Liver (tissue), 9 donors: ENCODE results near the gene SH2B3. TPM values are rescaled to one million over a fixed set of nuclear protein-coding genes. Genes with fewer than 3 reads are reported as not detected.
"Not testable (repeated sequence)": the region's sequence is repeated elsewhere in the genome, so short reads cannot be mapped to it uniquely, and the experiment has no call there.

Source experiments
- DNase-seq: peaks from one replicate; pipeline ENCODE4 v3.0.0-alpha.2; 2017; ENCODE audit warnings: low spot score
- H3K27ac ChIP-seq, 2 donors: one replicate each; pipeline ENCODE4 v1.7.0; 2013; ENCODE audit warnings: inconsistent platforms in 2 of 2, low read length in 2 of 2, control low read depth in 1 of 2, low read depth in 1 of 2, mild to moderate bottlenecking in 1 of 2
- H3K27me3 ChIP-seq, 4 donors: one replicate each; pipeline versions ENCODE4 v1.6.1 to v1.7.0; 2013; ENCODE audit warnings: low read length in 3 of 4, inconsistent platforms in 1 of 4, mild to moderate bottlenecking in 1 of 4, moderate library complexity in 1 of 4; ENCODE audit not compliant: control insufficient read depth in 4 of 4, insufficient read depth in 4 of 4
- H3K36me3 ChIP-seq, 4 donors: one replicate each; pipeline versions ENCODE4 v1.6.1 to v1.7.0; 2013; ENCODE audit warnings: low read length in 3 of 4, mild to moderate bottlenecking in 3 of 4, low read depth in 1 of 4, moderate library complexity in 1 of 4; ENCODE audit not compliant: control insufficient read depth in 4 of 4, insufficient read depth in 3 of 4
- H3K4me1 ChIP-seq, 4 donors: one replicate each; pipeline versions ENCODE4 v1.6.1 to v1.7.0; 2013; ENCODE audit warnings: low read length in 3 of 4, mild to moderate bottlenecking in 3 of 4, moderate library complexity in 1 of 4; ENCODE audit not compliant: control insufficient read depth in 4 of 4, insufficient read depth in 4 of 4
- H3K4me3 ChIP-seq, 3 donors: one replicate each; pipeline versions ENCODE4 v1.6.1 to v1.7.0; 2013; ENCODE audit warnings: low read length in 3 of 3, control low read depth in 1 of 3, low read depth in 1 of 3, mild to moderate bottlenecking in 1 of 3
- H3K9ac ChIP-seq, 2 donors: one replicate each; pipeline ENCODE4 v1.7.0; 2013; ENCODE audit warnings: low read length in 2 of 2, mild to moderate bottlenecking in 2 of 2, moderate library complexity in 2 of 2, control low read depth in 1 of 2, low read depth in 1 of 2
- H3K9me3 ChIP-seq, 4 donors: one replicate each; pipeline versions ENCODE4 v1.6.1 to v1.7.0; 2013; ENCODE audit warnings: low read length in 3 of 4; ENCODE audit not compliant: control insufficient read depth in 4 of 4
- NR2F2 ChIP-seq: IDR thresholded peaks from 2 replicates; pipeline ENCODE4 v1.6.1; 2016; ENCODE audit warnings: antibody characterized with exemption
- RAD21 ChIP-seq, 2 donors: IDR thresholded peaks; 2 replicates each; pipeline ENCODE4 v1.6.1; 2016; ENCODE audit warnings: antibody characterized with exemption in 2 of 2, mild to moderate bottlenecking in 2 of 2
- RXRA ChIP-seq, 2 donors: IDR thresholded peaks; 2 replicates each; pipeline ENCODE4 v1.6.1; 2017 to 2018; ENCODE audit warnings: antibody characterized with exemption in 2 of 2, mild to moderate bottlenecking in 1 of 2
- WGBS: extraction: QIAGEN DNeasy Blood & Tissue Kit; methylation state at CpG from one replicate; pipeline ENCODE4 v1.1.7; 2013; 5-methylcytosine and 5-hydroxymethylcytosine counted together
- polyA plus RNA-seq, 2 donors: library from polyadenylated mRNA; stranded (reverse) in 1 of 2; unstranded in 1 of 2; fragments of 200-250 nt in 1 of 2; fragments of >200 nt in 1 of 2; fragmentation: Nextera tagmentation in 1 of 2; extraction: Ambion mirVana in 1 of 2; gene quantifications; one replicate each; pipeline versions ENCODE4 v1.2.1 to v1.2.3, GENCODE V29; 2013 to 2015
- total RNA-seq, 2 donors: library from RNA; depleted of rRNA; stranded (reverse); fragments of >200 nt; gene quantifications; one replicate each; pipeline ENCODE4 v1.2.3, GENCODE V29; 2014
- TF ChIP-seq, protein P1 (sequence below): fragments of 150-350 bp; IDR thresholded peaks from 2 replicates; pipeline ENCODE4 v1.5.1; 2017; ENCODE audit warnings: improper control_type of control experiment, low read depth, low read length; ENCODE audit not compliant: missing input control
- TF ChIP-seq, protein P2 (sequence below): IDR thresholded peaks from 2 replicates; pipeline ENCODE4 v1.6.1; 2016; ENCODE audit warnings: antibody characterized with exemption
- donor health status: healthy.
- donor health status: healthy.
- donor health status: healthy.
- donor health status: healthy.
- donor health status: healthy.

SH2B3 gene
- total and polyA plus RNA-seq, 4 donors = 4.4 to 18.7 (median 8.8) TPM

DNA sequence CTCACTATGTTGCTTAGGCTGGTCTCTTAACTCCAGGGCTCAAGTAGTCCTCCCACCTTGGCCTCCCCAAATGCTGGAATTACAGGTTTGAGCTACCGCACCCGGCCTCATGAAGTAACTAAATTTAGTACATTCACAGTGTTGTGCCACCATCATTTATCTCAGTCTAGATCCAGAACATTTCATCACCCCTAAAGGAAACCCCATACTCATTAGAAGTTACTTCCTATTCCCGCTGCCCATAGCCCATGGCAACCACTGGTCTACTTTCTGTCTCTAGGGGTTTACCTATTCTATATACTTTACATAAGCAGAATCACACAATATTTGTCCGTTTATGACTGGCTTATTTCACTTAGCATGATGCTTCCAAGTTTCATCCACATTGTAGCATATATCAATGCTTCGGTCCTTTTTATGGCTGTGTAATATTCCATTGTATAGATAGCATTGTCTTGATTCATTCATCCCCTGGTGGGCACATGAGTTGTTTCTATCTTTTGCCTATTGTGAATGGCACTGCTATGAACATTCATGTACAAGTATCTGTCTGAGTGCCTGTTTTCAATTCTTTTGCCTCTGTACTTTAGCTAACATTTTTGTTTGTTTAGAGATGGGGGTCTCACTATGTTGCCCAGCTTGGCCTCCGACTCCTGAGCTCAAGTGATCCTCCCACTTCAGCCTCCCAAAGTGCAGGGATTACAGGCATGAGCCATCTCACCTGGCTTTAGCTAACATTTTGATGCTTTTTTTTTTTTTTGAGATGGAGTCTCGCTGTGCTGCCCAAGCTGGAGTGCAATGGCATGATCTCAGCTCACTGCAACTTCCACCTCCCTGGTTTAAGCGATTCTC, 10.2 kb upstream of the SH2B3 start (continued):
- TF ChIP-seq, protein P1, sequence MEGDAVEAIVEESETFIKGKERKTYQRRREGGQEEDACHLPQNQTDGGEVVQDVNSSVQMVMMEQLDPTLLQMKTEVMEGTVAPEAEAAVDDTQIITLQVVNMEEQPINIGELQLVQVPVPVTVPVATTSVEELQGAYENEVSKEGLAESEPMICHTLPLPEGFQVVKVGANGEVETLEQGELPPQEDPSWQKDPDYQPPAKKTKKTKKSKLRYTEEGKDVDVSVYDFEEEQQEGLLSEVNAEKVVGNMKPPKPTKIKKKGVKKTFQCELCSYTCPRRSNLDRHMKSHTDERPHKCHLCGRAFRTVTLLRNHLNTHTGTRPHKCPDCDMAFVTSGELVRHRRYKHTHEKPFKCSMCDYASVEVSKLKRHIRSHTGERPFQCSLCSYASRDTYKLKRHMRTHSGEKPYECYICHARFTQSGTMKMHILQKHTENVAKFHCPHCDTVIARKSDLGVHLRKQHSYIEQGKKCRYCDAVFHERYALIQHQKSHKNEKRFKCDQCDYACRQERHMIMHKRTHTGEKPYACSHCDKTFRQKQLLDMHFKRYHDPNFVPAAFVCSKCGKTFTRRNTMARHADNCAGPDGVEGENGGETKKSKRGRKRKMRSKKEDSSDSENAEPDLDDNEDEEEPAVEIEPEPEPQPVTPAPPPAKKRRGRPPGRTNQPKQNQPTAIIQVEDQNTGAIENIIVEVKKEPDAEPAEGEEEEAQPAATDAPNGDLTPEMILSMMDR = no peak

DNA sequence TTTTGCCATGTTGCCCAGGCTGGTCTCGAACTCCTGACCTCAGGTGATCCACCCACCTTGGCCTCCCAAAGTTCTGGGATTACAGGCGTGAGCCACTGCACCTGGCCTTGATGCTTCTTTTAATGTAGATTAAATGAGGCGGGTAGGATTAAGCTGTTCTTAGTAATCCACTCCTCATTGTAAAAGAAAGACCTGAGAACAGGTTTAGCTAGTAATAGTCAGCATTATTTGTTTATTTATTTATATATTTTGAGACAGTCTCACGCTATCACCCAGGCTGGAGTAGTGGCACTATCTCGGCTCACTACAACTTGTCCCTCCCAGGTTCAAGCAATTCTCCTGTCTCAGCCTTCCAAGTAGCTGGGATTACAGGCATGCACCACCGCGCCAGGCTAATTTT, 9.5 kb upstream of the SH2B3 start:
- not testable (repeated sequence) for H3K4me3 ChIP-seq, H3K36me3 ChIP-seq, H3K27me3 ChIP-seq, H3K4me1 ChIP-seq, H3K9ac ChIP-seq, DNase-seq, H3K27ac ChIP-seq, H3K9me3 ChIP-seq
- 91% methylated on average over 7 of the region's 7 CpGs for WGBS

DNA sequence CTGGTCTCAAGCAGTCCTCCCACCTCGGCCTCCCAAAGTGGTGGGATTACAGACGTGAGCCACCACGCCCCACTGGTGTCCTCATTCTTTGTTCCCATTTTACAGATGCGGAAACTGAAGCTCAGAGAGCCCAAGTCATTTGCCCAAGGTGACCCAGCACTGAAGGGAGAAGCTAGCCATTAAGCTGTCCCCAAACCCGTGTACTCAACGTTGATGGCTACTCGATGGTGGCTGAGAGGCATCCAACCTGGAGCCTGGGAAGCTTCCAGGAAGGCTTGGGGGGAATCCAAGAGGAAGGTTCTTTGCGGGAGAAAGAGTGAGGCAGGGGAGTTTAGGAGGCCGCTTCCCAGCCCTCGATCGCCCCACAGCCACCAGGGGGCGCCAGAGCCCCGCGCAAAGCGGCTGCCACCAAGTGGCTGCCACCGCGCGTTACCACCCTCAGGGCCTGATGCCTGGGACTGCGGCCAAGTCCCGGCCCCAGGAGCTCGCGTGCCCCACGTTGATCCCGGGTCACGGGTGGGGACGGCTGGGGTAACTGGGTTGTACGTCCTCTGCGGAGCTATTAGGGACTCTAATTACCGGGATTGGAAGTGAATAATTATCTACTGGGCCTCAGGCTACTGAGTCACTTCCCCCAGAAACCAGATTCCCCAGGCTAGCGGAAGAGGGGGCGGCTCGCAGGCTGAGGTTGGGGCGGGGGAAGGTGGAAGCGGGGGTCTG, 8.8 kb upstream of the SH2B3 start:
- Histone ChIP-seq H3K27me3 (no peaks in the 10 kb centered on the region), H3K9ac (no peak overlapping the region), H3K4me1 (peaks cover 0 to 5% (median 2%) of the 10 kb centered on the region in 4 donors), H3K36me3 (no peaks in the 10 kb centered on the region), H3K9me3 (no peaks in the 10 kb centered on the region), H3K27ac (no peak overlapping the region), H3K4me3 (peak overlapping the region in 1 of 3 donors; percentile 18)
- DNase-seq = peak; percentile 94
- TF ChIP-seq NR2F2 (peak; percentile 27), RXRA (IDR thresholded peaks at IDR 0.05) (peak in 1 of 2 donors; percentile 60), RAD21 (IDR thresholded peaks at IDR 0.05) (peak; percentile 98 to 100)
- TF ChIP-seq, protein P1 = peak; percentile 98
- TF ChIP-seq, protein P2, sequence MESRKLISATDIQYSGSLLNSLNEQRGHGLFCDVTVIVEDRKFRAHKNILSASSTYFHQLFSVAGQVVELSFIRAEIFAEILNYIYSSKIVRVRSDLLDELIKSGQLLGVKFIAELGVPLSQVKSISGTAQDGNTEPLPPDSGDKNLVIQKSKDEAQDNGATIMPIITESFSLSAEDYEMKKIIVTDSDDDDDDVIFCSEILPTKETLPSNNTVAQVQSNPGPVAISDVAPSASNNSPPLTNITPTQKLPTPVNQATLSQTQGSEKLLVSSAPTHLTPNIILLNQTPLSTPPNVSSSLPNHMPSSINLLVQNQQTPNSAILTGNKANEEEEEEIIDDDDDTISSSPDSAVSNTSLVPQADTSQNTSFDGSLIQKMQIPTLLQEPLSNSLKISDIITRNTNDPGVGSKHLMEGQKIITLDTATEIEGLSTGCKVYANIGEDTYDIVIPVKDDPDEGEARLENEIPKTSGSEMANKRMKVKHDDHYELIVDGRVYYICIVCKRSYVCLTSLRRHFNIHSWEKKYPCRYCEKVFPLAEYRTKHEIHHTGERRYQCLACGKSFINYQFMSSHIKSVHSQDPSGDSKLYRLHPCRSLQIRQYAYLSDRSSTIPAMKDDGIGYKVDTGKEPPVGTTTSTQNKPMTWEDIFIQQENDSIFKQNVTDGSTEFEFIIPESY = no peak
- 9% methylated on average over 34 of the region's 34 CpGs for WGBS
